K562 (cell line): ENCODE data around the gene ANO6. TPM values are rescaled to one million over a fixed set of nuclear protein-coding genes. Genes with fewer than 3 reads are reported as not detected.
A peak's percentile ranks its signal among the peaks of the same experiment; 100 is the strongest.

ENCODE experiments used
- ATF1 ChIP-seq, 2 experiments: fragments of 450-650 bp in 1 of 2; IDR thresholded peaks; 2 replicates each; pipeline ENCODE4 v1.6.1; 2016; ENCODE audit warnings: missing compliant biosample characterization in 1 of 2, missing genetic modification characterization in 1 of 2
- HCFC1 ChIP-seq: IDR thresholded peaks from 2 replicates; pipeline ENCODE4 v1.6.1; 2012; ENCODE audit warnings: low read depth, low read length, improper control_type of control experiment
- HNRNPL ChIP-seq: fragments of 200-400 bp; formaldehyde crosslinking; IDR thresholded peaks from 2 replicates; pipeline ENCODE4 v1.6.1; 2017; ENCODE audit warnings: low read depth, mild to moderate bottlenecking, low read length
- HNRNPUL1 ChIP-seq: fragments of 200-400 bp; formaldehyde crosslinking; IDR thresholded peaks from 2 replicates; pipeline ENCODE4 v1.6.1; 2017; ENCODE audit warnings: low read length
- IFI16 ChIP-seq: fragments of 250-450 bp; sonication (Bioruptor Pico); IDR thresholded peaks from 2 replicates; pipeline ENCODE4 v2.1.2; 2022; ENCODE audit warnings: mild to moderate bottlenecking, inconsistent platforms
- KAT2B ChIP-seq: IDR thresholded peaks from one replicate; pipeline ENCODE4 v1.6.1; 2012; ENCODE audit warnings: low read depth, mild to moderate bottlenecking, control low read depth, inconsistent platforms, low read length, moderate library complexity
- KDM2B ChIP-seq: fragments of 250-450 bp; sonication (Bioruptor Pico); IDR thresholded peaks from 2 replicates; pipeline ENCODE4 v1.8.0; 2021; ENCODE audit warnings: mild to moderate bottlenecking, moderate library complexity
- MAZ ChIP-seq, 2 experiments: fragments of 450-650 bp in 1 of 2; sonication (generic) in 1 of 2; formaldehyde crosslinking; IDR thresholded peaks in 1 of 2; conservative IDR thresholded peaks in 1 of 2; 2 replicates each; pipeline versions ENCODE4 v1.4.0 to v1.5.0; 2020; ENCODE audit warnings: mild to moderate bottlenecking in 1 of 2, missing genetic modification reagents in 1 of 2
- MXI1 ChIP-seq: IDR thresholded peaks from 2 replicates; pipeline ENCODE4 v1.6.1; 2011; ENCODE audit warnings: low read depth, mild to moderate bottlenecking, improper control_type of control experiment, low read length
- NCOR1 ChIP-seq: fragments of 450-650 bp; IDR thresholded peaks from 2 replicates; pipeline ENCODE4 v1.6.1; 2016; ENCODE audit warnings: mild to moderate bottlenecking, moderate library complexity
- PHF8 ChIP-seq: fragments of 200-600 bp; sonication (generic); IDR thresholded peaks from 2 replicates; pipeline ENCODE4 v1.6.1; 2012; ENCODE audit warnings: mixed run types, mild to moderate bottlenecking, inconsistent platforms, low read length, moderate library complexity, borderline replicate concordance
- PML ChIP-seq: IDR thresholded peaks from 2 replicates; pipeline ENCODE4 v1.6.1; 2012; ENCODE audit warnings: low read length, inconsistent platforms
- RAD51 ChIP-seq: fragments of 450-650 bp; IDR thresholded peaks from 2 replicates; pipeline ENCODE4 v1.7.1; 2016; ENCODE audit warnings: low read depth, mild to moderate bottlenecking, borderline replicate concordance
- RBM34 ChIP-seq: fragments of 200-400 bp; formaldehyde crosslinking; IDR thresholded peaks from 2 replicates; pipeline ENCODE4 v1.6.1; 2018; ENCODE audit warnings: low read length, borderline replicate concordance; ENCODE audit not compliant: insufficient read depth
- SIN3B ChIP-seq: fragments of 450-650 bp; IDR thresholded peaks from 2 replicates; pipeline ENCODE4 v1.6.1; 2017; ENCODE audit warnings: low read depth, mild to moderate bottlenecking, moderate library complexity
- TBP ChIP-seq: optimal IDR thresholded peaks from 2 replicates; pipeline ENCODE3; 2011; ENCODE audit warnings: low read depth, low read length, improper control_type of control experiment
- TRIM28 ChIP-seq: fragments of 450-650 bp; IDR thresholded peaks from 2 replicates; pipeline ENCODE4 v1.6.1; 2017
- polyA plus RNA-seq, 8 experiments: library from polyadenylated mRNA; depleted of rRNA in 4 of 8; stranded (reverse) in 5 of 8; unstranded in 3 of 8; fragments of >200 nt; fragmentation: Nextera tagmentation in 2 of 8; fragmentation: Illumina TruSeq in 1 of 8; extraction: Ambion mirVana in 2 of 8; extraction: Trizol in 1 of 8; gene quantifications; 2 replicates each; pipeline versions ENCODE4 v1.2.1 to v1.2.3, GENCODE V29; 2011 to 2014; ENCODE audit warnings: inconsistent platforms in 1 of 8, missing spikeins in 1 of 8
- total RNA-seq, 7 experiments: library from RNA; depleted of rRNA in 6 of 7; stranded (reverse); fragments of >200 nt in 6 of 7; fragmentation: Illumina TruSeq in 2 of 7; extraction: Trizol in 2 of 7; gene quantifications; 2 replicates each; pipeline versions ENCODE4 v1.2.1 to v1.2.3, GENCODE V29; 2011 to 2021; ENCODE audit warnings: low replicate concordance in 1 of 7
- TF ChIP-seq, protein P1 (sequence below): fragments of 450-650 bp; formaldehyde crosslinking; IDR thresholded peaks from 2 replicates; pipeline ENCODE4 v1.4.0; 2020; ENCODE audit warnings: mild to moderate bottlenecking, moderate library complexity
- TF ChIP-seq, protein P2 (sequence below): fragments of 150-350 bp; IDR thresholded peaks from 2 replicates; pipeline ENCODE4 v1.6.1; 2014; ENCODE audit warnings: low read depth, mild to moderate bottlenecking, low read length, borderline replicate concordance
- TF ChIP-seq, protein P3 (sequence below): fragments of 250-450 bp; sonication (Bioruptor Pico); IDR thresholded peaks from 2 replicates; pipeline ENCODE4 v1.8.0; 2022; ENCODE audit warnings: moderate library complexity, mild to moderate bottlenecking, inconsistent platforms
- TF ChIP-seq, protein P4 (sequence below): IDR thresholded peaks from 3 replicates; pipeline ENCODE4 v1.6.1; 2011; ENCODE audit warnings: borderline replicate concordance, mild to moderate bottlenecking; ENCODE audit not compliant: insufficient read length, insufficient read depth

The ANO6 gene
- total and polyA plus RNA-seq, 9 of the 15 experiments (the other 6 are each of a cell fraction or from before 2014, with no cell fraction given): 3.5 to 24.7 (median 20.3) TPM

DNA sequence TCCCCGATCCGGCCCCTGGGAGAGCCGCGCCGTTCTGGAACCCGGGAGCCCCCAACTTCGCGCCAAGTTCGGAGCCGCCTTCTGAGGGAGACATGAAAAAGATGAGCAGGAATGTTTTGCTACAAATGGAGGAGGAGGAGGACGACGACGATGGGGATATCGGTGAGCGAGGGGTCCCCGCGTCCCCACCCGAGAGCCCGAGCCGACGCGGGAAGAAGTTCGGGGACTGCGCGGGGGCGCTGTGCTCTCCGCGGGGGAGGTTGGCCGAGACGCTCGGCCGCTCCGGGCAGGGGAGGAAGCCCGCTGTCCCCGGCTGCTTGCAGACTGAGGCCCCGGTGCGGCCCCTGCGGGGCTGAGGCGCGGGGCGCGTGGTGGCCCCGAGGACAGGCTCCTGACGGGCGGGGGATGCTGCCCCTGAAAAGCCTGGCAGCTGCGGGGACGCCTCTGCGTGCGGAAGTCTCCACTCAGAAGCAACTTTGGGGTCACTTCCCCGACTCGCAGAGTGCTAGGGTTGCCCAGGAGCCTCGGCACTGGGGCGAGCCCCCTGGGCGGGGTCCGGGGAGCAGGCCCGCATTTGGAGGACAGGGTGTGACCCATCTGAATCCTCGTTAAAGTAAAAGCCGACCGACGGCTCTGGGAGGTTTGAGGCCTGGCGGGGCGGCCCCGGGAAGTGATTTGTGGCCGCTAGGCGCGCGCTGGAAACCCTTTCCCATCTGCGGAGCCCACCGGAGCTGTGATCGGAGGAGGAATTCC is 511 bp downstream of the ANO6 start (continued):
- TF ChIP-seq, protein P1, sequence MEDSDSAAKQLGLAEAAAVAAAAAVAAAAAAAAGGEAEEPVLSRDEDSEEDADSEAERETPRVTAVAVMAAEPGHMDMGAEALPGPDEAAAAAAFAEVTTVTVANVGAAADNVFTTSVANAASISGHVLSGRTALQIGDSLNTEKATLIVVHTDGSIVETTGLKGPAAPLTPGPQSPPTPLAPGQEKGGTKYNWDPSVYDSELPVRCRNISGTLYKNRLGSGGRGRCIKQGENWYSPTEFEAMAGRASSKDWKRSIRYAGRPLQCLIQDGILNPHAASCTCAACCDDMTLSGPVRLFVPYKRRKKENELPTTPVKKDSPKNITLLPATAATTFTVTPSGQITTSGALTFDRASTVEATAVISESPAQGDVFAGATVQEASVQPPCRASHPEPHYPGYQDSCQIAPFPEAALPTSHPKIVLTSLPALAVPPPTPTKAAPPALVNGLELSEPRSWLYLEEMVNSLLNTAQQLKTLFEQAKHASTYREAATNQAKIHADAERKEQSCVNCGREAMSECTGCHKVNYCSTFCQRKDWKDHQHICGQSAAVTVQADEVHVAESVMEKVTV (CRISPR knock-in tag): no peak
- no peak for TF ChIP-seq RBM34
- no peak for TF ChIP-seq NCOR1
- TF ChIP-seq PML: no peak
- no peak for TF ChIP-seq HNRNPL
- TF ChIP-seq KAT2B: no peak
- no peak for TF ChIP-seq MXI1
- peak; percentile 6 for TF ChIP-seq TBP
- TF ChIP-seq IFI16 (CRISPR knock-in tag): no peak
- no peak for TF ChIP-seq SIN3B
- TF ChIP-seq, protein P2, sequence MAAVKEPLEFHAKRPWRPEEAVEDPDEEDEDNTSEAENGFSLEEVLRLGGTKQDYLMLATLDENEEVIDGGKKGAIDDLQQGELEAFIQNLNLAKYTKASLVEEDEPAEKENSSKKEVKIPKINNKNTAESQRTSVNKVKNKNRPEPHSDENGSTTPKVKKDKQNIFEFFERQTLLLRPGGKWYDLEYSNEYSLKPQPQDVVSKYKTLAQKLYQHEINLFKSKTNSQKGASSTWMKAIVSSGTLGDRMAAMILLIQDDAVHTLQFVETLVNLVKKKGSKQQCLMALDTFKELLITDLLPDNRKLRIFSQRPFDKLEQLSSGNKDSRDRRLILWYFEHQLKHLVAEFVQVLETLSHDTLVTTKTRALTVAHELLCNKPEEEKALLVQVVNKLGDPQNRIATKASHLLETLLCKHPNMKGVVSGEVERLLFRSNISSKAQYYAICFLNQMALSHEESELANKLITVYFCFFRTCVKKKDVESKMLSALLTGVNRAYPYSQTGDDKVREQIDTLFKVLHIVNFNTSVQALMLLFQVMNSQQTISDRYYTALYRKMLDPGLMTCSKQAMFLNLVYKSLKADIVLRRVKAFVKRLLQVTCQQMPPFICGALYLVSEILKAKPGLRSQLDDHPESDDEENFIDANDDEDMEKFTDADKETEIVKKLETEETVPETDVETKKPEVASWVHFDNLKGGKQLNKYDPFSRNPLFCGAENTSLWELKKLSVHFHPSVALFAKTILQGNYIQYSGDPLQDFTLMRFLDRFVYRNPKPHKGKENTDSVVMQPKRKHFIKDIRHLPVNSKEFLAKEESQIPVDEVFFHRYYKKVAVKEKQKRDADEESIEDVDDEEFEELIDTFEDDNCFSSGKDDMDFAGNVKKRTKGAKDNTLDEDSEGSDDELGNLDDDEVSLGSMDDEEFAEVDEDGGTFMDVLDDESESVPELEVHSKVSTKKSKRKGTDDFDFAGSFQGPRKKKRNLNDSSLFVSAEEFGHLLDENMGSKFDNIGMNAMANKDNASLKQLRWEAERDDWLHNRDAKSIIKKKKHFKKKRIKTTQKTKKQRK: no peak
- no peak for TF ChIP-seq HCFC1
- TF ChIP-seq, protein P3, sequence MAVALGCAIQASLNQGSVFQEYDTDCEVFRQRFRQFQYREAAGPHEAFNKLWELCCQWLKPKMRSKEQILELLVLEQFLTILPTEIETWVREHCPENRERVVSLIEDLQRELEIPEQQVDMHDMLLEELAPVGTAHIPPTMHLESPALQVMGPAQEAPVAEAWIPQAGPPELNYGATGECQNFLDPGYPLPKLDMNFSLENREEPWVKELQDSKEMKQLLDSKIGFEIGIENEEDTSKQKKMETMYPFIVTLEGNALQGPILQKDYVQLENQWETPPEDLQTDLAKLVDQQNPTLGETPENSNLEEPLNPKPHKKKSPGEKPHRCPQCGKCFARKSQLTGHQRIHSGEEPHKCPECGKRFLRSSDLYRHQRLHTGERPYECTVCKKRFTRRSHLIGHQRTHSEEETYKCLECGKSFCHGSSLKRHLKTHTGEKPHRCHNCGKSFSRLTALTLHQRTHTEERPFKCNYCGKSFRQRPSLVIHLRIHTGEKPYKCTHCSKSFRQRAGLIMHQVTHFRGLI: no peak
- 0 out of 2 replicates have a peak, but pooled peaks have one; percentile 6 for TF ChIP-seq KDM2B (CRISPR knock-in tag)
- TF ChIP-seq HNRNPUL1: no peak
- 0 out of 4 replicates have a peak, but pooled peaks of 1 of the 2 experiments have one; percentile 39 for TF ChIP-seq MAZ (CRISPR knock-in tag; conservative IDR thresholded peaks at IDR 0.05 in 1 of 2, IDR thresholded peaks at IDR 0.05 in 1 of 2)
- TF ChIP-seq ATF1 (CRISPR knock-in tag; IDR thresholded peaks at IDR 0.05): no peak
- TF ChIP-seq ATF1 (tag; IDR thresholded peaks at IDR 0.05): no peak
- TF ChIP-seq, protein P4, sequence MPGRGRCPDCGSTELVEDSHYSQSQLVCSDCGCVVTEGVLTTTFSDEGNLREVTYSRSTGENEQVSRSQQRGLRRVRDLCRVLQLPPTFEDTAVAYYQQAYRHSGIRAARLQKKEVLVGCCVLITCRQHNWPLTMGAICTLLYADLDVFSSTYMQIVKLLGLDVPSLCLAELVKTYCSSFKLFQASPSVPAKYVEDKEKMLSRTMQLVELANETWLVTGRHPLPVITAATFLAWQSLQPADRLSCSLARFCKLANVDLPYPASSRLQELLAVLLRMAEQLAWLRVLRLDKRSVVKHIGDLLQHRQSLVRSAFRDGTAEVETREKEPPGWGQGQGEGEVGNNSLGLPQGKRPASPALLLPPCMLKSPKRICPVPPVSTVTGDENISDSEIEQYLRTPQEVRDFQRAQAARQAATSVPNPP: no peak
- TF ChIP-seq RAD51: no peak
- no peak for TF ChIP-seq TRIM28
- TF ChIP-seq PHF8: peak; percentile 39; the same call in 1 of the 2 replicates
